HPDE6-E6E7 (cell line): ENCODE measurements around the gene IPCEF1.
"Not testable (repeated sequence)": the region's sequence is repeated elsewhere in the genome, so short reads cannot be mapped to it uniquely, and the experiment has no call there.

Experiments used
- DNase-seq: peaks from one replicate; pipeline ENCODE4 v3.0.0; 2011; ENCODE audit warnings: missing footprints; ENCODE audit errors: extremely low spot score

IPCEF1 gene

DNA sequence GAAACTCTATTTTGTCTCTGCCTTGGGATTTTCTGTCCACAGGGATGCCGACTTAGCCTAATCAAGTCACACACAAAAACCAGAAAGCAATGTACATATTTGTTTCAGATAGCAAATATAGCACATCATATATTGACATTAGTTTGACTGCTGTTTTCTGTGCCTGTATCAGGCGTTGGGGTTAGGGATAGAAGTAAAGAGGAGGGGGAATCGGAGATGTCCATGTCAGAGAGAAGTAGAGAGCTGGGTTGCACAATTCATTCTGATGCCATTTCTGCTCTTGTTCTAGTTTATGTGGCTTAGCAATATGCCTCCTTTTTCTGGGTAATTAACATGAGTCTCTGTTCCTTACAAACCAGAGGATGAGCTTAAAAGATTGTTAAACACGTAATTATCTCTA, 14.7 kb upstream of the IPCEF1 start:
- no peak for DNase-seq

DNA sequence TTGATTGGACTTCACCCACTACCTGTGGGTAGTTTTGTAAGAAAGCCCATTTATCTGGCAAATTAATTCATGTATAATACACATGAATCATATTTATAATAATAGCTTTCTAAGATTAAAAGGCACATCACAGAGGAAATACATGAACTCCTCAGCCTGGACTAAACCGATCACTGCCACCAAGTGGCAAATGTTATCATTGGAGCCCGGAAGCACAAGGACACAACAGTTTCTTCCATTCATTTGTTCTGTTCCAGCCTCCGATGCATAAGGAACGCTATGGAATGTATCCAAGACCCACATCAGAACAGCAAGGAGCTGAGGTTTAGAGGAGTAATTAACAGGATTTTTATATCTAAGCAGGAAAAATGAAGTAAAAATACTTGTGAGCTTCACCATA, 13.9 kb upstream of the IPCEF1 start:
- peak; percentile 16 for DNase-seq

DNA sequence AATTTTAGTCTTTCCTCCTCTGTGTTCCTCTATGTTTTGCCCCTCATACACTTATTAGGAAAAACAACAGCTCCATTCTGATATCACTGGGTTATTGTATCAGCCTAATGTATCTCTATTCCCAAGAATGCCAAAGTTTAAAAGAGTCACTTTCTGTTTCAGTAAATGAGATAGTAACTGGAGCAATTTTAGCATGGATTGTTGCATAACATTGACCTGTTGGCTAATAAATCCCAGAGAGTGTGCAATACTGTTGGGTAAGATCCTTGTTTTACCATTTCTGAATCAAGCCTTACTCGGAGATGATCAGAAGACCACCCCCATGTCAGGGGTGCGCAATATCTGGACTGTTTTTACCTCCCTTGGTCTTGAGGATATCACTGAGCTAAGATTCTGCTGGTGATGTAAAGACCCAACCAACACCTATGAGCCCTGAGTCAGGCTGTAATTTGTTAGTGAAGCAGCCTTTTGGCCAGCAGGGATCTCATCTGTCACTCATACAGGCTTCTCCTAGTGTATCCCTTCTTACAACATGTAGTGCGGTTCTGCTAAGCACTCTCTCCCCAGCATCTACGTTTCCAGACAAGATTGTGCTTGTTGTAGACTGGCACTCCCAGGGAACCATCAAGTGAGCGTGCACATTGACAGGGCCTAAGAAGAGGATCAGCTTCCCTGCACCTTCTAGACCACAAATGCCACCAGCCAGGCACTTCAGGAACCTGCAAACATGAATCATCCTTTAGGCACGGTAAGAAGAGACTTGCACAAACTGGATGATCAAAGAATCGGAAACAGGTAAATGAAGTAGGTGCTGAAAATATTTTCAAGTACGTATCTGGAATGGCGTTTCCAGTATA, 11.5 kb upstream of the IPCEF1 start:
- peak; percentile 89 for DNase-seq

DNA sequence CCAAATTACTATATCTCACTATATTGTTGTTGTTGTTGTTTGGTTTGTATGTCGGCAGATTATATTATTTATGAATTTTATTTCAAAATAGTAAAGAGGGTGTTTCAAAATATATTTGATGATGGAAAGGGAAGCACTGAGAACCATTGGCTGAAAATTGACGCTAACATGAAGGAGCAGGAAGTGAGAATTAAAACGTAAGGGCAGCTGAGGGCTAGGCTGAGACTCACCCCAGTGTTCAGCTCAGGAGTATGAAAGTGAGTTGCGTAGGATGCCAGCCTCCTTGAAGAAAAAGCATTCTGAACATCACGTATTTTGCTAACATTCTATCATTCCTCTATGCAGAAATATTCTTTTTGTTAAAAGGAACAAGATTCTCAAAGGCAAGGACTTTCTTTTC, 10.7 kb upstream of the IPCEF1 start:
- no peak for DNase-seq

DNA sequence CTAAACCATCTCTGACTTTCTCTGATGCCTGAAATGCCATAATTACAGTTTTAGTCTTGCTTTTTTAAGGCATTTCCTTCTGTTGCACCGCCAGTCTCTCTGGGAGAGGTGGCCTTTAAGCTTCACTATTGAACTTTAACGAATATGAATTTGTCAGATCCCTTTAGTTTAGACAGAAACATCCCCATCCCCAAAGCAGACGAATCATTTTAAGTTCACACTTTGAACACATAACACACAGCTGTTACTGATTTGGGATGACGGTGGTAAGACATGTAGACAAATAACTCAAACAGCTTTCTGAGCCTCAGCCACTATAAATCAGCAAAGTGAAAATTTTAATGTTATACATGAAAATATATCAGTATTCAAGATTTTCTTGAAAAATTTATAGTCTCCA, 7.2 kb upstream of the IPCEF1 start:
- DNase-seq: no peak

DNA sequence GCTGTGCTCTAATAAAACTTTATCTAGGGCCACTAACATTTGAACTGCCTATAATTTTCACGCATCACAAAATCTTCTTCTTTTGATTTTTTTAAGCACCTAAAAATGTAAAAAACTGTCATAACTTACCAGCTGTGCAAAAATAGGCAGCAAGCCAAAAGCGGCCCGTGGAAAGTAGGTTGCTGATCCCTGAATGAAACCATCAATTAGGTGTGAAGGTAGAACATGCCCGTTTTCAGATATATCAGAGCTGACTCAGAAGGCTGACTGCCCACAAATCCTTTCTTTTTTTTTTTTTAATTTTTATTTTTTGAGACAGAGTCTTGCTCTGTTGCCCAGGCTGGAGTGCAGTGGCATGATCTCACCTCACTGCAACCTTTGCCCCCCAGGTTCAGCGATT, 4.9 kb upstream of the IPCEF1 start:
- no peak for DNase-seq

DNA sequence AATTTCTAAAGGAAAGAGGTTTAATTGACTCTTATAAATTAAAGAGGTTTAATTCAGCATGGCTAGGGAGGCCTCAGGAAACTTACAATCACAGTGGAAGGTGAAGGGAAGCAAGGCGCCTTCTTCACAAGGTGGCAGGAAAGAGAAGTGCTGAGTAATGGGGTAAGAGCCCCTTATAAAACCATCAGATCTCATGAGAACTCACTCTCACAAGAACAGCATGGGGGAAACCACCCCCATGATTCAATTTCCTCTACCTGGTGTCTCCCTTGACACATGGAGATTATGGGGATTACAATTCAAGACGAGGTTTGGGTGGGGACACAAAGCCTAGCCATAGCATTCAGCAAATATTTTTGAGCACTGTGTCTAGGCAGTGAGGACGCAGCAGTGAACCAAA, 3.9 kb upstream of the IPCEF1 start:
- DNase-seq: no peak

DNA sequence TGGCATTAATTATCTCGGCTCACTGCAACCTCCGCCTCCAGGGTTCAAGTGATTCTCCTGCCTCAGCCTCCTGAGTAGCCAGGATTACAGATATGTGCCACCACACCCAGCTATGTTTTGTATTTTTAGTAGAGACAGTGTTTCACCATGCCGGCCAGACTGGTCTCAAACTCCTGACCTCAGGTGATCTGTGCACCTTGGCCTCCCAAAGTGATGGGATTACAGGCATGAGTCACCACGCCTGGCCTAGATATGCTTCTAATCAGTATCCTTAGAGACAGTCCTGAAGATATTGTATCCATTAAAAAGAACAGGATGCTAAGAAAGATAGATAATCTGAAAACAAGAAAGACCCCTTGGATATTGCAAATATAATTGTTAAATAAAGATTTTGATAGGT, 3.1 kb upstream of the IPCEF1 start:
- DNase-seq: no peak

DNA sequence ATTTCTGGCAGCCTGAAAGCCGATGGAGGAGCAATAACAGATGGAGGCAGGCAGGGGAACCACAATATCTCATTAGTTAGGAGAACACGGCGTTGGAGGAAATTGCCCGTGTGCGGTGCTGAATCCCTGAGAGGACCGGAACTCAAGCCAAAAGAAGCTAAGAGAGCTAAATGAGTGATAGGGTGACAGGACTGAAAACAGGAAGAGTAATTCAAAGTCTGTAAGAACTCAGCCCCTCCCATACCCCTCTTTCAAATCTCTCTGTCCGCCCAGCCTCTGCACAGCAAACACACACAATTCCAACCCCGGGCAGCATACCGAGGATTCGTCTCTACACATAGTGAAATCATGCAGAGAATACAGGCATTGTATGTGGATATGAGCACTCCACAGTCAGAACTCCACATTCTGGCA, 2.6 kb upstream of the IPCEF1 start:
- DNase-seq: no peak

DNA sequence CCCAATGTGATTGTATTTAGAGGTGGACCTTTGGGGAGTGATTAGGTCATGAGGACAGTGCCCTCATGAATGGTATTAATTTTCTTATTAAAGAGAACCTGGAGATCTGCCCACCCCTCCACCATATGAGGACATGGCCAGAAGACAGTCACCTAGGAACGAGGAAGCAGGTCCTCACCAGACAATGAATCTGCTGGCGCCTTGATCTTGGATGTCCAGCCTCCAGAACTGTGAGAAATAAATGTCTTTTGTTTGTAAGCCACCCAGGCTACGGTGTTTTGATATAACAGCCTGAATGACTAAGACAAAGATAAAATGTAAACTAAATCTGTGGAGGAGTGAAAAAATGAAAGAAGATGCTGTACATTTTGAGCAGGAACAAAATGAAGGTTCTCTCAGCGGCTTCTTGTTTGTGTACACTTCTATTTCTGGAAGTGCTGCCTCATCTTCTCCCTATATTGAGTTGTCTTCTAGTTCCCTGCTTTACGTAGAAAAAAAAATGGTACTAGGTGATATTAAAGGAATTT, 1.5 kb upstream of the IPCEF1 start:
- DNase-seq: no peak

DNA sequence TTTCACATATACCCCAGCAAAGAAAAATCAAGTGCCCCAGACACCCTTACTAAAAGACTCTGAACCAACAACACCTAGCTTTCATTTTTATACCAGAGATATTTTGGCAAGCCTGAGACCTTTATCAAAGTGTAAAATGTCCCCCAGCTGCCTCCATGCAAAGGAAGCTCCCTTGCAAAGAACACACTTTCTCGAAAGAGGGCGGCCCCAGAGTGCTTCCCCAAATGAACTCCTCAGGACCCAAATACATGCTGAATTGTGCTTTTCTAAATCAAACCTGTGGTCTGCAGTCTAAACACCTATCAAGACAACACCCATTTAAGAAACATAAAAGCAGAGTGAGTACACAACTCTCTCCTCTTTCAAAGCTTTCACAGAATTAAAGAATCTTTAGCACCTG, 490 bp downstream of the IPCEF1 start:
- no peak for DNase-seq

DNA sequence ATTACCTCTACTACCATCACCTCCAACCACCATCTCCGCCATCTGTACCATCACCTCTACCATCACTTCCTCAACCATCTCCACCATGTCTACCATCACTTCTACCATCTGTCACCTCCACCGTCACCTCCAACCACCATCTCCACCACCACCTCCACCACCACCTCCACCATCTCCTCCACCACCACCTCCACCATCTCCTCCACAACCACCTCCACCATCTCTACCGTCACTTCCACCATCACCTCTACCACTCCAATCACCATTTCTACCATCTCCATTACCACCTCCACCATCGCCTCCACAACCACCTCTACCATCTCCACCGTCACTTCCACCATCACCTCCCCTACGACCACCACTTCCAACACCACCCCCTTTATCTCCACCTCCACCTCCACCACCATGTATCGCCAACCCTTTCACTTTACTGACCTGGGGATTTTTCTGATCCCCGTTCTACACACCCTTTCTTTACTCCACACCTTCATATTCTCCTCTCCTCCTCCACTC, 2.3 kb downstream of the IPCEF1 start:
- DNase-seq: no peak

DNA sequence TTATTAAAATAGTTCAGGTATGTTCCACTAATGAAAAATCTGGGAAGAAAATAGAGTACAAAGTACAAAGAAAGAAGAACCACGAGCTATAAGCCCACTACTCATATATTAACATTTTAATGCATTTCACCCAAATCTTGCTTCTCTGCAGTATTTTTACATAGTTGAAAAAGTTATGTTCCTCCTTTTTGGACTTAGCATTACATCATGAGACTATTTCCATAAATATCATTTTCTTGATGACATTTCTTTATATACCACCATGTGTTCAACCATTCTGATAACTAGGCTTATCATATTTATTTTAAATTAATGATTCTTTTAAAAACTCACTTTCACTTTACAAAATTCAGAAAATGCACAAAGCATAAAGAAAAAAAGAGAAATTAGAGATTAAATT, 3.0 kb downstream of the IPCEF1 start:
- DNase-seq: no peak

DNA sequence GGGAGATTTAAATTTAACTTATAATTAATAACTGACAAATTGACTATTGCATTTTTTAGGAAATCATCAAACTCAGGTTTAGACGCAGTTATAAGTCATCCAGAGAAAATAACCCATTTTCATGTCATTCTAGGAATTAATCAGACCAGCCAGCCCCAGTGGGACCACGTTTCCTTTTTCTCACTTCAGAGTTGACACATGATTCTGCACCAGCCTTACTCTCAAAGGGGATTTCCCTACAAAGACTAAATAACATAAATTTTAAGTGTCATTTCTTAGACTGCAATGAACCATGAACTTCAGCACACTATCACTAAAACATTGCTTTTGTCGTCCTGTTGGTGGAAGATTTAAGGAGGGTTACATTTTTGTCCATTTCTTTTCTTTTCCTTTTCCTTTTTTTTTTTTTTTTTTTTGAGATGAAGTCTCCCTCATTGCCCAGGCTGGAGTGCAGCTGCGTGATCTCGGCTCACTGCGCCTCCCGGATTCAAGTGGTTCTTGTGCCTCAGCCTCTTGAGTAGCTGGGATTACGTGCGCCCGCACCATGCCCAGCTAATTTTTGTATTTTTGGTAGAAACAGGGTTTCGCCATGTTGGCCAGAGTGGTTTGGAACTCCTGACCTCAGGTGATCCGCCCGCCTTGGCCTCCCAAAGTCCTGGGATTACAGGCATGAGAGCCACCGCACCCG, 3.6 kb downstream of the IPCEF1 start:
- no peak for DNase-seq

DNA sequence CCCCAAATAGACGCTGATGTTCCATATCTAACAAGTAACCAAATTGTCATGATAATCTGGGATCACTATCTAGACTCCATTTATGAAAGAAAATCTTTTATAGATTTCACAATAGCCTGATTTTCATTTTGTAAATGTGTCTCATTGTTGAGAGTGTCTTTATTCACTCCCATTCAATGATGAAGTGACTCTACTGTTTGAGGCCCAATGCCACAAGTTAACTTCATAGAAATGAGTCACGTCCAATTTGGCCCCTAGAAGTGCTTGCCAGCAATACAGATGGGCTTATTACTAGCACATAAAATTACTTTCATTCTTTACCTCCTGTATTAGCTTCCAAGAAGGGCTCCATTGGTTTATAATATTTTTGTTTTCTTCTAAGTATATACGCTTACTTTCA, 6.3 kb downstream of the IPCEF1 start:
- no peak for DNase-seq

DNA sequence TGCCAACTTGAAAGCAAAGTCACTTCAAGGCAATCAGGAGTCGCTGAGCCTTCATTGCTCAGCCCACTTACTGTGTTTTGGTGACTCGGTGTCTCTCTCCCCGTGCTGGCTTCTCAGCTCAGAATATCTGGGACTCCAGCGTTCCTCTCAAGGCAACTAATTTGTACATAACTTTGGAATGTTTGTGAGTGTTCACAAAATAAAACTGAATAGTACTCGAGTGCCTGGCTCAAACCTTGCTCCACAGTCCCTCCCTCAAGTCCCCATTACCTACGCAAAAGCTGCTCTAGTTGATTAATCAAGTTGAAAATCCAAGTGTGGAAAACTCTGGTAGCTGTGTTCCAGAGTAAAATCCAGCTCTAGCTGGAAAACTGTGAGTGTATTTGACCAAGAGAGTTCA, 8.6 kb downstream of the IPCEF1 start:
- DNase-seq: no peak

DNA sequence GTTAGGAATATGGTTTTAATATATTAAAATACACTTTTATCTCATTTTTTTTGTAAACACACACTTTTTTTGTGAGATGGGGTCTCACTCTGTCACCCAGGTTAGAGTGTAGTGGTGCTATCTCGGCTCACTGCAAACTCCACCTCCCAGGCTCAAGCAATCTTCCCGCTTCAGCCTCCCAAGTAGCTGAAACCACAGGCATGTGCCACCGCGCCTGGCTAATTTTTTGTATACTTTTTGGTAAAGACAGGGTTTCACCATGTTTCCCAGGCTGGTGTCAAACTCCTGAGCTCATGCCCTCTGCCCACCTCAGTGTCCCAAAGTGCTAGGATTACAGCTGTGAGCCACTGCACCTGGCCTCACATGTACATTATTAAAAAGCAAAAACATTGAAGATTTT, 10.8 kb downstream of the IPCEF1 start:
- DNase-seq: no peak

DNA sequence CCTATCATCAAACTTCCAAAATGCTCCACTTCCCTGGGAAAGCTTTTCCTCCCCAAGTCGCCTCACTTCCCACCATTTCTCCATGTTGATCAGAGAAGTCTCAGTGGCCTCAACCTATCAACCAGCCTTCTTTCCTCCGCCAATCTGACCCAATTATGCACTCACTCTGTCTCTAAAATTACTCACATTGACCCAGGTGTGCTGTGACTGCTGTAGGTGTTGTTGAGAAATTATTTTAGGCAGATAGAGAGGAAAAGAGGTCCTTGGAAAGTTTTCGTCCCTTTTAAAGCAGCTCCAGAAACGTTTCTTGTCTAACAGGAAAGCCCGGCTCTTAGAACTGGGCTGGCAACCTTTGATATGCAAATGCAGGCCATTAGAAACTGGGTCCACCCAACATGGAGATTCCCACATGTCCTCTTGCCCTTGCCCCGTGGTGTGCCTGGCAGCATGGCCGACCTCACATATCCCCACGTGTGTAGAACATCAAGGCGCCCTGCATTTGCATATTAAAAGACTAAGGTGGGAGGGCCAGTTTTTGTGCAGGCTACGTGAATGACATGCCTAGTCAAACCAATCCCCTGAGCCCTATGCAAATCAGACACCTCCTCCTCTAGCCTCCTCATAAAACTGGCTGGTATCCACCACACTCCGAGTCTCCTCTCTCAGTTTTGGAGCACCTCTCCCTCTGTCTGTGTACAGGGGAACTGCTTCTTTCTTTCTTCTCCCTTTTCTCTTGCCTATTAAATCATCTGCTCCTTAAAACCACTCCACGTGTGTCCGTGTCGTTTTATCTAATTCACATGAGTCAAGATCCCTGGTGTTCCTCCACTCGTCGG, 12.9 kb downstream of the IPCEF1 start:
- peak; percentile 36 for DNase-seq

DNA sequence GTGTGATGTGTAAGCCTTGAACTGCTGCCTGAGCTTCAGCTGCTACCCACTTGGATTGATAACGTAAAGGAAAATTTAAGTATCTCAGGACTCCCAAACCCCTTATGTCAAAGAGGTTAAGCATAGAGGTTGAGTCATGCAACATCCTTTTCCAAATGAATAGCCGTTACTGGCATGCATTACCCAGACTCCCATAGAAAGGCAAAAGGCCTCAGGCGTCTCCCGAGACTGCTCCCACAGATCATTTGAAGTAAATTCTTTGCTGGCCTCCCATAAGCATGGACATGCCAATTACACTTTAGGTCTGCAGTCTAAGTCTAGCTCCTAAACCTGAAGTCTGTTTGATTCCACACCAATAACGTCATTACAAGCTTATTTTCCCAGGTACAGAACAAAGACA, 14.7 kb downstream of the IPCEF1 start:
- DNase-seq: no peak

DNA sequence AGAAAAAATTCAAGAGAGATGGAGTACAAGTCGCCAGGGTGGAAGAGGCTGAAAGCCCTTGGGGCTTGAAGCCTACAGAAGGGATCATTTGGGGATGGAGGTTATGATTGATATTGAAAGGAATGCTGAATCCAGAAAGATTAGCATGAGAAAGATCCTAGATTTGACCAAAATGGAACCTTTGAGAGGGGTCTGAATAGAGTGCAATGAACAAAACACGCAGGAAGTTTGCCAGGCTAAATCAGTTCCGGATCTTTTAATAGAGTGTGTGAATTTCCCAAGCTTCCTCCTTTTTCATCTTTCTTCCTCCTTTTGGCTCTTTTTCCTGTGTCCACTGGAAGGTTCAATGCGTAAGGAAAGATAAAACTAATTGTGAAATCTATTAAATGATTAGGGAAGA, 15.3 kb downstream of the IPCEF1 start:
- DNase-seq: no peak

DNA sequence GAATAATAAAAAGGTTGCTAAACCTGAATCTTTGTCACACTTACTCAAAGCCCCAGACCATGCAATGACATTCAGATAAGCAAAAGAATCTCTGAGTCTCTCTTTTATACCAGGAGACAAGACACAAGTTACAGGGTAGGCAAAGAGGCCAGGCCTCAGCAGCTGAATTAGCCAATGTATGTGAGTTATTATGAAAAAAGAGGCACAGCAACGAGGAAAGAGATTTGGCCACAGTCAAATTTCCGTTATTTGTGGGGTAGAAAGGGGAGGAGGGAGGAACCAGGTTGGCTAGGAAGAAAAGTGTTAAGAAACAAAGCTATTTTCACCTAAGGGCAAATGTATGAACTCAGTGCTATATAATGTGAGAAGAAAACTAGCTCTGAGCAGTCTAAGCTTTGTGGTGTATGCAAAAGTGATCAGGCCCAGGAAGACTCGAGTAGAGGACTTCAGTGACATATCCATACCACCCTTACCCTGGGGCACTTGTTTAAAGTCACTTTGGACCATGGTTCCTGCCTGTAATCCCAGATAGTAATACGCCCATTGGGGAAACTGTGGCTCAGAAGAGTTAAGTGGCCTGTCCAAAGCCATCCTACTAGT, 19.1 kb downstream of the IPCEF1 start:
- DNase-seq: no peak

DNA sequence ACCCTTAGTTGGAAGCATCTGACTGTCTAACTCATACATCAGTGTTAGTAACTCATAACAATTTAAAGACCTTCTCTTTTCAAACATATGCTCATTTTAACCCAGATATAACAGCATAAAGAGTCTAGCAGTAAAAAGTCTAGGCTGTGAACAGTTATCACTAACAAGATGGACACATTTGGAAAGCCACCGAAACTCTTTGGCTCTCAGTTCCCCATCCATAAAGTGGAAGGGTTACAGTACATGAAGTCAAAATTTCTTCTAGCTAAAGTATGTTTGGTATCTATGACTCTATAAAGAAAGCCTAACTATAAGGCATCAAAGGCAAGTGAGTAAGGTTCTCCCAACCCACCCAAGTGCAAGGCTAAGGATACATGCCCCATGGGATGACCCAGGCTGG, 22.5 kb downstream of the IPCEF1 start:
- not testable (repeated sequence) for DNase-seq
